Right hindlimb (tissue), 1 donor: Measurements from ENCODE around the gene TMEM52B.

Source experiments
- DNase-seq: peaks from one replicate; pipeline ENCODE4 v3.0.0-alpha.2; 2018

Gene TMEM52B

DNA sequence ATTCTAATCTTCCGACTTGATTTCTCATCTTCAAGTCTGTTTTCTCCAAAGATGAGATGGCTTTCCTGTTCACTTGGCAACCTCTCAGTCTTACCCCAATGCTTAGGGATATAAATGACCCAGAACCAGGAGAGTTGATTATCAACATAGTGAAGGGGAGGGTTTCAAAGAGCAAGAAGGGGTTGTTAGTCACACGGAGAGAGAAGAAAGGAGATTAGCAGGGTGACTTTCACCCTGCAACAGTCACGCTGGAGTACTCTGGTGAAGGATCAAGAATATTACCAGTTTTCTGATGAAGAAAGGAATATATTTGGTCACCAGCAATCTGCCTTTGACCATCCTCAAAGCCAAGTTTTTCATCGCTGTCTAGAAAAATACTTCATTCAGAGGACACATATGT lies at the start of gene TMEM52B:
Gene TMEM52B, plus strand, starts transcription at position 212 of the 400 bp plus-strand sequence. CDS start 543 bp downstream, outside the sequence.
- DNase-seq = no peak

DNA sequence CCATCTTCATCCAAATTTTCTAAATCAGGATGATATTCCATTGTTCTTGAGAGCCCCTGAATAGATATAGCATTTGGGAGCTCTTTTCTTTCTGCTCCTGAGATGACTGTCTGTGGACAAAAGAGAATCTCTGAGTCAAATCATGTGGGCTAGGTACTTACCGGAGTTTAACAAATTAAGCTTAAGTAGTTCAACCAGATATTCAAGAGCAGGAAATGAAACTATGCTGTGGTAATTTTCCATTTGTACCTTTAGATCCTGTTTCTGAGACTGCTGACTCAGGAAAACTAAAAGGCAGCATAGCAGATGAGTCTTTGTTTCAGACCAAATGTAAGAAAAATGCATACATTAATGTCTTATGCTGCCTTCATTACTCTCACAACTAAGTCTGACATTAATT lies 48.8 kb upstream of the TMEM52B start, which contains the start of gene CLEC7A:
Gene CLEC7A, minus strand, starts transcription at position 158 of the 400 bp plus-strand sequence. Its CDS starts 117 bp downstream, at position 41.
- no peak for DNase-seq

DNA sequence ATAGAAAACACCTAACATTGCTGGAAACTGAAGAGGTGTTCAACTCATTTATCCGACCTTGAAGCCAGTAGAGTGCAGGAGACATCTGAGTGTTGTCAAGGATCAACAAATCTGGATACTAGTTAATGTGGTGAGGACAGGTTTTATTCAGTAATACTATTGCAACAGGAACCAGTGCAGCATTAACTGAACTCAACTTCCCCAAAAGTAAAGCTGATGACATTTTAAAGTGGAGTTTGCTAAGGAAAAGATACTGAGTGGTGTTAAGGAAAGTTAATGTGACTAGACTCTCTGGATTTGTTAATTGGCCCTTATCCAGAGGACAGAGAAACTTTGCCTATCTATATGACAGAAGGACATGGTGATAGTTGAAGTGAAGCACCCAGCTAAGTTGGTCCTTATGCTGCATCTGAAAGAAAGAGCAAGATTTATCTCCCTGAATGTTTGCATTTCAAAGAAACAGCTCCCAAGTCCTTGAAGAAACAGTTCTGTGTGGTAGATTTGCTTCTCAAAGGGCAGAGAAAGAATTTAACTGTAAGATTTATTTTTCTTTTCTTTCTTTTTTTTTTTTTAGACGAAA lies 47.6 kb upstream of the TMEM52B start:
- no peak for DNase-seq

DNA sequence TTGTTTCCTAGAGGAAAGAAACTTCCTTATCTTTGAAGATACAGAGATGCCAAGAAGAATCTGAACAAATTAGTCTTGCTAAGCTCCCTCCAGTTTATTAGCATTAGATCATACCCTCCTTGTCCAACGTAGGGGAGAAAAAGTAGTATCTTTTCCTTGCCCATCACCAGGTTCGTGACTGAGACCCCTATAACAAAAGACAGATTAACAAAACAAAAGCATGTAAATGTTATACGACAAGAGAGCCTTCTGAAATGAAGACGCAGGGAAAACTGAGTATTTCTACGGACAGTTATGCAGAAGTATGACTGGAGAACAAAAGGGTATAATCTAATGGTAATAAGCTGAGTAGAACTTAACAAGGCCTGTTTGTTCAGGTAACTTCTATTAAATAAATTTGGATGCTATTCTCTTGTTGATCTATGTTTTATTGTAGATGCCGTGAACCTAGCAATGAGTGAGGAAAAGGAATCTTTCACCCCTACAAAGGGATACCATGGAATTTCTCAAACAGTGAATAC lies 45.9 kb upstream of the TMEM52B start:
- no peak for DNase-seq

DNA sequence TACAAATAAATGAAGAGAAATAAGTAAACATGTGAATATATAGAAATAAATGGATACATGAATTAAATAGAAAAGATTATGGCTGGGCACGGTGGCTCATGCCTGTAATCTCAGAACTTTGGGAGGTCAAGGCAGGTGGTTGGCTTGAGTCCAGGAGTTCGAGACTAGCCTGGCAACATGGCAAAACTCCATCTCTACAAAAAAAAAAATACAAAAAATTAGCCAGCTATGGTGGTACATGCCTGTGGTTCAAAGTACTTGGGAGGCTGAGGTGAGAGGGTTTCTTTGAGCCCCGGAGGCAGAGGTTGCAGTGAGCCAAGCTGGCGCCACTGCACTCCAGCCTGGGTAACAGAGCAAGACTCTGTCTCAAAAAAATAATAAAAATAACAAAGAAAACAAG lies 43.7 kb upstream of the TMEM52B start:
- DNase-seq = no peak

DNA sequence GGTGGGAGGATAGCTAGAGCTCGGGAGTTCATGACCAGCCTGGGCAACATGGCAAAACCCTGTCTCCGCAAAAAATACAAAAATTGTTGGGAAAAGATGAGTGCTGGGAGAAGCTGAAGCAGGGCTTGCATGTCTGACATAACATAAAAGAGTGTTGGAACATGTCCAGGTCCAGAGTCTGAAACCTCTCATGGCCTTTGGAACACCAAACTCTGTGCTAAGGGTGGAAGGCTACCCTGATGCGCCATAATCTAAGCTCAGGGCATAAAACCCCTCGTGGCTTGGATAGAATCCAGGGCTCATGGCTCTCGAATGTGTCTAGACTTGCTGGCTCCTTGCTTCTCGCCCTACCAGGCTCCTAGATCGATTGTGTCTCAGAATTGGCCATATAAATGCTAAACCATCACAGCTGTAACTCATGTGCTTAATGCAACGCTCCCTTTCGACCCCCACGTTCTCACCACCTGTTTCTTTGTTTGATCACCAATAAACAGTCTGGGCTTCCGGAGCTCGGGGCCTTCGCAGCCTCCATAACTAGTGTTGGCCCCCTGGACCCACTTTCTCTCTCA lies 42.1 kb upstream of the TMEM52B start:
- DNase-seq = no peak

DNA sequence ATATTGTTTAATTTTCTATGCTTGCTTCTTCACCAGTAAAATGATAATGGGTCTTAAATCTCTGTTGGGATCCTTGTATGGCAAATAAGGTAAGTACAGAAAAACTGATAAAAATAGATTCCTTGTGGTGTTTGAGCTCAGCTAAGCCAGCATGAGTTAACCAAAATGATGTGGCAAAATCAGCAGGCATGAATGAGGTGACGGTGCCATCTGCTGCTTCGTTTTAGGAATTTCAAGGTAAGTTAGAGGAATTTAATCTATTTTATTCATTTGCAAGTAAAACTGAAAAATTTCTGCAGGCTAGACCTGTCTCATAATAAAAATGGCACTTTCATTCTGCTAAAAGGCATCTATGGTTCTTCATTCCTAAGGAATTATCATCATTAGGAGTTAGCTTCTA lies 38.8 kb upstream of the TMEM52B start:
- DNase-seq = peak; percentile 45

DNA sequence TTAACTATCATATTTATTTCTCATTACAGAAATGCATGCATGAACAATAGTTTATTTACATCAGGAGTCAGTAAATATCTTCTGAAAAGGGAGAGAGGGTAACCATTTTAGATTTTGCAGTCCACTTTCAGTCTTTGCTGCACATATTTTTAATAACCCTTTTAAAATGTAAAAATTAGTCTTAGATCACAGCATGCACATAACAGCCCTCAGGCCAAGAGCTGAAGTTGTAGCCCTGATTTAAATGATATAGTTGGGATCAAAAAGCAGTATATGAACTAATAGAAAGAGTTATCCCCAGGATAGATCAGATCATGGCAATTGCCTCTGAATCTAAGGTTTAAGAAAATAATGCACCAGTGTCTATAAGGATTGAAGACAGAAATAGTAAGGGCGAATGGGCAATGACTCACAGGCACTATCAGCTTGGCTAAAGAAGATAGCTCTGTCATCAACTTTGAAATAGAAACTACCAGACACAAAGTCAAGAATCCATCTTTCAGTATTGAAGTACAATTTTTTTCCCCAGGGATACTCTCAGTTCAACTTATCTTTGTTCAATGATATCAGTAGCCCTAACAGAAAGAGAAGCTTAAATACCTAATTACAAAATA lies 35.7 kb upstream of the TMEM52B start:
- no peak for DNase-seq

DNA sequence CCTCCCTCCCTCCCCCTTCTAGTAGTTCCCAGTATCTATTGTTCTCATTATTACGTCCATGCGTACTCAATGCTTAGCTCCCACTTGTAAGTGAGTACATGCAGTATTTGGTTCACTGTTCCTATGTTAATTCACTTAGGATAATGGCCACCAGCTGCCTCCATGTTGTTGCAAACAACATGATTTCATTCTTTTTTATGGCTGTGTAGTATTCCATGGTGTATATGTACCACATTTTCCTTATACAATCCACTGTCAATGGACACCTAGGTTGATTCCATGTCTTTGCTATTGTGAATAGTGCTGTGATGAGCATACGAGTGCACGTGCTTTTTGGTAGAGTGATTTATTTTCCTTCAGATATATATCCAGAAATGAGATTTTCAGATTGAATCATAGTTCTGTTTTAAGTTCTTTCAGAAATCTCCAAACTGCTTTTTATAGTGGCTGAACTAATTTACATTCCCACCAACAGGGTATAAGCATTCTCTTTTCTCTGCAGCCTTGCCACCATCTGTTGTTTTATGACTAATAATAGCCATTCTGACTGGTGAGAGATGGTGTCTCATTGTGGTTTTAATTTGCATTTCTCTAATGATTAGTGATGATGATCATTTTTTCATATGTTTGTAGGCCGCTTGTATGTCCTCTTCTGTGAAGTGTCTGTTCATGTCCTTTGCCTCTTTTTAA lies 31.0 kb upstream of the TMEM52B start:
- no peak for DNase-seq

DNA sequence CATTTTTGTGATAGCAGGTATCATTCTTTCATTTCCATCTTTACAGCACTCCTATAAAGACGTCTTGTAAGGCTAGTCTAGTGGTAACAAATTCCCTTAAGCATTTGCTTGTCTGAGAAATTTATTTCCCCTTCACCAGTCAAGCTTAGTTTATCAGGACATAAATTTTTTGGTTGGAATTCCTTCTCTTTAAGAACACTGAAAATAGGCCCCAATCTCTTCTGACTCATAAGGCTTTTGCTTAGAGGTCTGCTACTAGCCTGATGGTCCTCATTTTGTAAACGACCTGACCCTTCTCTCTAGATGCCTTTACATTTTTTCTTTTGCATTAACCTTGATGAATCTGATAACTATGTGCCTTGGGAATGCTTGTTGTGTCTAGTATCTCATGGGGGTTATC lies 27.2 kb upstream of the TMEM52B start:
- DNase-seq = no peak

DNA sequence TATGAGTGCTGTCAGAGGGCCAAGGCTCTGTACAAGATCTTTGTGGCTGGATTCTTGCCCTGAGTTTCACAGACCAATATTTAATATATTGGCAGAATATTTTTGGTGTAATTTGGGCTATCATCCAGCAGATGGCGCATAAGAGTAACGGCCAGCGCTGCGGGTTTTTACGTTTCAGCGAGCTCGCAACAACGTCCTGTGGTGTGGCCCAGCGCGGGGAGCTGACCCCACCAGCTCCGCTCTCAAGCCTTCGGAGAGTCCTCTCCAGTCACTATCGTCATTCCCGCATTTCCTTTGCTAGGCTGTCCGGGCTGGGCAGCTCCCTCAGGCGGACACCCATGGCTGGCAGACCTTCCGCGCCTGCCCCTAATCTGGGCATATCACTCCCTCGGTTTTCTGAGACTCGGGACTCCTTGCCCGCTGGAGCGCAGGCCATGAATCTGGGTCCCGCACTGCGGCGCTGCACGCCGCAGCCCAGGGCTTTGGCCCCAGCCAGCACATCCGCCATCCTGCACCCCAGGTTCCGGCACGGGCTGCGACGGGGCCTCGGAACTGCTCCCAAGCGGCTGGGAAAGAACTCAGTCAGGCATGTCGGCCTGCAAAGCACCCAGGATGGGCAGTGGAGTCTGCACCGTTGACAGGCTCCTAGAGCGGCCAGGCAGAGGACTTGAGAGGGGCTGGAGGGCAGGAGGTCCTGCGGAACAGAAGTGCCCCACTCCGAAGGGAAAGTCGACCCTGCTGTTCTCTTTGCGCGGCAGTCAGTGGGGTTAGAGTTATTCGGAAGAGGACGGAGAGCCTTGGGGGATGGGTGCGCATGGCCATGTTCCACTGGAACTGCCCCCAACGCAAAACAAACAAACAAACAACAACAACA lies 25.3 kb upstream of the TMEM52B start:
- DNase-seq = peak; percentile 79

DNA sequence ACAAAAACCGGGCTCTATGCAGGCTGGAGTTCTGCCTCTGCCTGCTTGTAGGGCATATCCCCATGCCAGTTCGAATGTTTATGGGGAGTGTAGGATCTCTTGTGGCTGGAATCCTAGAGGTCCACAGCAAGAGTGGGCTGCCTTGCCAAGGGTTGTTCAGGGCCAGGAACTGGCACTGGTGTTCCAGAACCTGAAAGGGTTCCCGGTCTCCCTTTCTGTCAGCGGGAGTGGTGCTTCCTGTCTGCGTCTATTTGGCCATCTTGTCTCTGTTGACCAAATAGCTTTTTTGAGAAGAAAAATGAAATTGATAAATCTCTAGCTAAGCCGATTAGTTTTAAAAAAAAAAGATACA lies 24.7 kb upstream of the TMEM52B start:
- no peak for DNase-seq

DNA sequence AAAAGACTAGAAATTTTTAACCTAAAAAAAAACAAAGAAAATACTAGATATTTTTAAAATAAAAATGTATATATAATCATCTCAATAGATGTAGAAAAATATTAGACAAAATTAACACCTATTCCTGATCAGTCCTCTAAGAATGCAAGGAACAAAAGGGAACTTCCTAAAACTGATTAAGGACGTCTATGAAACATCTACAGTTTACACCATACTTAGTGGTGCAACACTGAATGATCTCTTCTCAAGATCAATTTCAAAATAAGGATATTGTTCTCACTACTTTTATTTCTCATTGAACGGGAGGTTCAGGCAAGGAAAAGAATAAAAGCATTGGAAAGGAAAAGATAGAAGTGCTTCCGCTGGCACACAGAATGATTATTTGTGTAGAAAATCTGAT lies 22.9 kb upstream of the TMEM52B start:
- DNase-seq = no peak

DNA sequence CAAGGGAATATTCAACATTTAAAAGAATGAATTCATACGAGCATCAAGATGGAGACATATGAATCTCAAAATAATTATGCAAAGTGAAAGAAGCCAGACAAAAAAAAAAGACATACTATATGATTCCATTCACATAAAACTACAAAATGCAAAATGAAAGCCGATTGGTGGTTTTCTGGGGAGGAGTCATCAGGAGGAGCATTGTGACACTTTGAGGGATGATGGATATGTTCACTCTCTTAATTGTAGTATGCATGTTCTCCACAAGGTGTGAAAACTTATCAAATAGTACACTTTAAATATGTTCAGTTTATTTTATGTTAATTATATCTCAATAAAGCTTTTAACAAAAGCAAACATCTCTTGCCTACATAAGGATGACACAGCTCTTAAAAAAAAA lies 20.4 kb upstream of the TMEM52B start:
- no peak for DNase-seq

DNA sequence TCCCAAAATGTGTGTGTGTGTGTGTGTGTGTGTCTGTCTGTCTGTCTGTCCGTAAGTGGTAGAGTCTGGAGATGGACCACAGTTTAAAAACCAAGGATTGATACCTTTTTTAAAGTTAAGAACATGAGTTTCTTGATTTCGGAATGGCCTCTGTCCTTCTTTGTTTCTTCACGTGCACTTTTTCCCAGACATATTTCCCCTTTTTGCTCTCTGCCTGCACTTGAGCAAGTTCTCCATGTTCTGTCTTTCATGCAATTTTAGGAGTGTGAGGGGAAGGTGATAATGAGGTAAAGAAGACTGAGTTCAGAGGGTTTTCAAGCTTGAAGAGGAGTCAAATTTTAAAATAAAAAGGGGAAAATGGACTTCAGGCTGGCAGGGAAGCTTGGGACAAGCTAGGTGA lies 19.6 kb upstream of the TMEM52B start:
- no peak for DNase-seq

DNA sequence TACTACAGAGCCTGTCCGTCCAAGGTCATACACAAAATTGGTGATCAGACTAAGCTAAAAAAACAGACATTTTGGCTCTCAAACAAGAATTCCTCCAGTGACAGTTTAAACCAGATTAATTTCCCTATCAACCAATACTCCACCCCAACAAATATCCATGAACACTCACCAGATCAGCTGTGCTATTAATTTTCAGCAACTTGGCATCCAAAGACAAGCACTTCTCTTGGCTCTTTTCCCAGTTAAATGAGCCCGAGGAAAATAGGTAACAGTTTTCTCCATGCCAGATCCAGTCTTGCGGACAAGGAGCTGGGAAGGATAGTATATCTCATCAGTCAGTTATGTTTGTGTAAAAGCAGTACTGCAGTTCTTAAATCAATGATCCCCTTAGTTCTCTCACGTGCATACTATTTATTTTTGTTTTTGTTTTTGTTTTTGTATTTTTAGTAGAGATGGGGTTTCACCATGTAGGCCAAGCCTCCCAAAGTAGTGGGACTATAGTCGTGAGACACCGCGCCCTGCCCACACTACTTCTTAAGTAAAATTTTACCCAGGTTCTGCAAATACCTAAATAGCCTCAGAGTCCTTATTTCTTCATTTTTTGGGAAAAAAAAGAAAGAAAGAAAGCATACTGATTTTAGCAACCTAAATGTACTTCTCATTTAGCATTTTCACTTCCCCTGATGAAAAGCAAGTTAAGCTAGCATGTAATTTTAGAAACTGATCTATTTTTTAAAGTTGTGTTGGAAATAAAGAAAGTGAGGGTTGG lies 18.0 kb upstream of the TMEM52B start:
- no peak for DNase-seq

DNA sequence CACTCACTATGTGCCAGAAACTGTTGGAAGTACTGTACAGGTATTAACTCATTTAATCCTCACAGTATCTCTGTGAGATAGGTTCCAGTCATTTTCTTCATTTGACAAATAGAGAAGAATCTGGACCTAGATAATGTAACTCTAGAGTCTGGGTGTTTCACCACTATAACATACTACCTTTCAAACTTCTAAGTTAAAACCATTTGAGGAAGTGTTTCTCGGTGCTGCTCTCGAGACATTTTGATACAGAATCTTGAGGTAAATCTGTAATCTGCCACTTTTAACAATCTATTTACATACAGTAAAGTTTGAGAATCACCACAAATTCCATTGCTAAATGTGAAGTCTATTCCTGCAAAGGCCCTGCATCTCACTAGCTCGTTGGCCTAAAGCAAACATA lies 15.7 kb upstream of the TMEM52B start:
- DNase-seq = no peak

DNA sequence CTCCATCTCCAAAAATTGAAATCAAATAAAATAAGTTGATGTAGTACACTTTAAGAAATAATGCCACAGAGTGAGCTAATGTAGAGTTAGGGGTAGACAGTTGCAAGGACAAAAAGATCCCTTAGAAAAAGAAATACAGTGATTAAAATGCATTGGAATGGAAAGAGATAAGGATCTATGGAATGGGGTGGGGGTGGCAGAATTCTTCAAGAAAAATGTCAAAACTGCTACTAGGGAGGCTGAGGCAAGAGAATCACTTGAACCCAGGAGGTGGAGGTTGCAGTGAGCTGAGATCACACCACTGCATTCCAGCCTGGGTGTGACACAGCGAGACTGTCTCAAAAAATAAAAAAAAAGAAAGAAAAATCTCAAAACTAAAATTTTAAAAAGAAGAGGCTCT lies 13.4 kb upstream of the TMEM52B start:
- no peak for DNase-seq

DNA sequence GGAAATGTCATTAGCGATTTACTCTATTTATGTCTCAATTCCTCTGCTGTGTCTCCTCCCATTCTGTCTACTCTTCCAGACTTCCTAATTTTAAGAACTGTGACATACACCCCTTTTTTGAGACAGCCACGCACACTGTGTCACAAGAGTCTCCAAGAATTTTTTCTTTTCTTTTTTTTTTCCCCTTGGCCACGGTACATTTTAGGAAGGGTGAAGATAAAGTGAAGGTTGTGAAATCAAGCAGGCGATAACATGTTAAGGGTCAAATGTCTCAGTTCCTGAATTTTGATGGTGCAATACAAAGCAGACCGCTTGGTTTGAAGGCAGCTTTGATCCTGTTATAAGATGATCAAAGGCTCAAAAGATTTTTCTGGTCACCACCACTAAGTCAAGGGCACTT lies 11.2 kb upstream of the TMEM52B start:
- DNase-seq = no peak

DNA sequence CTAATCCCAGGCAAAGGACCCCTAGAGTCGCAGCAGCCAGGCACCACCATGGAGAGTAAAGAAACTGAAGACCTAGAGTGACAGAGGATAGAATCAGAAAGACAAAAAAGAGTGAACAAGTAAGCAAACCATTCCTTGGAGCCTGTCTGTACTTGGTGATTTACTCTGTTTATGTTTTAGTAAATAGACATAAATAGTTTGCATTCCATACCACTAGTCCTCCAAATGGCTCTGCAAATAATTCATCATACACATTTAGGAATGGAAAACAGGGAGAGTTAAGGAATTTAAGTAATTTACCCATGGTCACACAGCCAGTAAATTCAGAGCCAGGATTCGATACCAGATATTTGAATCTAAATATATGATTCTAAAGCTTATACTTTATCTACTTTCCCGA lies 9.7 kb upstream of the TMEM52B start:
- no peak for DNase-seq

DNA sequence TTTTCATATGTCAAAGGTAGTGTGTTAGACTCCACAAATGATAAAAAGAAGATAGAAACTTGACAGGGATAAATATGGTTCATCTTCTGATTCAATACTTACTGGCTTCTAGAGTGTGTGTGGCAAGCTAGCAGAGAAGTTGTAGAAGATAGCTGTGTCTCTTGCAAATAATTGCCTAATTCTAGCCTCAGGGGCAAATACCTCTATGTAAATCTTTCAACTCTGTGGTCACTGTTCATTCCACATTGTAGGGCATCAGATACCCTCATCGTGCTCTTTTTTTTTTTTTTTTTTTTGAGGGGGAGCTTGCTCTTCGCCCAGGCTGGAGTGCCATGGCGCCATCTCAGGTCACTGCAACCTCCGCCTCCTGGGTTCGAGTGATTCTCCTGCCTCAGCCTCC lies 8.6 kb upstream of the TMEM52B start:
- no peak for DNase-seq
